Fibroblast of pulmonary artery (primary cell): Measurements from ENCODE around the gene ANKRD37.

ENCODE experiments used
- DNase-seq: peaks from one replicate; pipeline ENCODE4 v3.0.0-alpha.2; 2010; ENCODE audit warnings: low read depth
- H3K4me3 ChIP-seq: replicated peaks from 2 replicates; pipeline ENCODE4 v1.5.1; 2011; ENCODE audit warnings: low read depth, mild to moderate bottlenecking, control low read depth, low read length, moderate library complexity
- CTCF ChIP-seq: IDR thresholded peaks from 2 replicates; pipeline ENCODE4 v1.5.1; 2011; ENCODE audit warnings: mild to moderate bottlenecking, control low read depth, low read length, inconsistent platforms; ENCODE audit errors: missing control alignments

The ANKRD37 gene

GRCh38 chr4:185396724-185397385 lies at the start of gene ANKRD37:
Gene ANKRD37 (plus strand): TSS chr4:185396841. CDS start chr4:185396924, 83 bp downstream.
- H3K4me3 ChIP-seq = peak within 1 kb of the TSS; percentile 70
- no peak for TF ChIP-seq CTCF
- peak; percentile 53 for DNase-seq

- no peak for TF ChIP-seq CTCF
- H3K4me3 ChIP-seq = no peak overlapping the region
- no peak for DNase-seq
Measured at GRCh38 chr4:185346975-185347601, 49.6 kb upstream of the ANKRD37 start.

GRCh38 chr4:185351691-185352090 lies 45.0 kb upstream of the ANKRD37 start:
- no peak overlapping the region for H3K4me3 ChIP-seq
- TF ChIP-seq CTCF = no peak
- DNase-seq = no peak

- no peak for TF ChIP-seq CTCF
- no peak for DNase-seq
- no peak overlapping the region for H3K4me3 ChIP-seq
Measured at GRCh38 chr4:185352202-185352601, 44.4 kb upstream of the ANKRD37 start.

GRCh38 chr4:185352741-185353140 lies 43.9 kb upstream of the ANKRD37 start:
- TF ChIP-seq CTCF = no peak
- H3K4me3 ChIP-seq = no peak overlapping the region
- no peak for DNase-seq

GRCh38 chr4:185357211-185357610 lies 39.4 kb upstream of the ANKRD37 start:
- H3K4me3 ChIP-seq = no peak overlapping the region
- DNase-seq = no peak
- TF ChIP-seq CTCF = no peak
